HG03108 (cell line): ENCODE results near the gene TBC1D22B.

Experiments used
- ATAC-seq: cut with Tn5 transposase; IDR thresholded peaks from one replicate; pipeline ENCODE4 v1.9.1; 2021; ENCODE audit warnings: moderate library complexity; ENCODE audit not compliant: unreplicated experiment

TBC1D22B gene

GRCh38 chr6:37257634-37258404, at the start of gene TBC1D22B, which contains the start of gene TMEM217:
Gene TBC1D22B (plus strand): TSS chr6:37257772. CDS start chr6:37257918, 146 bp downstream.
Gene TMEM217 (minus strand): TSS chr6:37258144. CDS start chr6:37219030, 39,114 bp downstream.
- peak; percentile 98 for ATAC-seq

GRCh38 chr6:37207903-37208456, 49.6 kb upstream of the TBC1D22B start:
- no peak for ATAC-seq

GRCh38 chr6:37208793-37209192, 48.8 kb upstream of the TBC1D22B start:
- no peak for ATAC-seq

- ATAC-seq: no peak
These were observed 47.9 kb upstream of the TBC1D22B start for GRCh38 chr6:37209461-37210205.

GRCh38 chr6:37210313-37210968, 47.1 kb upstream of the TBC1D22B start:
- ATAC-seq: no peak

- ATAC-seq: no peak
These were observed 45.3 kb upstream of the TBC1D22B start for GRCh38 chr6:37212268-37212667.

- no peak for ATAC-seq
These were observed 39.5 kb upstream of the TBC1D22B start for GRCh38 chr6:37218061-37218460.

- no peak for ATAC-seq
These were observed 39.1 kb upstream of the TBC1D22B start for GRCh38 chr6:37218511-37218910.

GRCh38 chr6:37221585-37222124, 35.9 kb upstream of the TBC1D22B start:
- ATAC-seq: no peak

- ATAC-seq: peak; percentile 86
These were observed 35.2 kb upstream of the TBC1D22B start for GRCh38 chr6:37222125-37222967.

- no peak for ATAC-seq
These were observed 34.6 kb upstream of the TBC1D22B start for GRCh38 chr6:37222992-37223391.

- ATAC-seq: no peak
These were observed 32.0 kb upstream of the TBC1D22B start for GRCh38 chr6:37225350-37226169.

- ATAC-seq: no peak
These were observed 27.5 kb upstream of the TBC1D22B start for GRCh38 chr6:37230104-37230503.

- no peak for ATAC-seq
These were observed 25.0 kb upstream of the TBC1D22B start for GRCh38 chr6:37232430-37233017.

GRCh38 chr6:37233541-37233940, 24.0 kb upstream of the TBC1D22B start:
- no peak for ATAC-seq

GRCh38 chr6:37236921-37237320, 20.7 kb upstream of the TBC1D22B start:
- ATAC-seq: no peak

GRCh38 chr6:37237789-37238188, 19.8 kb upstream of the TBC1D22B start:
- no peak for ATAC-seq

GRCh38 chr6:37238381-37238780, 19.2 kb upstream of the TBC1D22B start:
- no peak for ATAC-seq

- ATAC-seq: no peak
These were observed 18.0 kb upstream of the TBC1D22B start for GRCh38 chr6:37239526-37239925.
